SK-N-SH treated with all-trans-retinoic acid at 6 μM for 48 hours (cell line): ENCODE measurements around the gene EPGN.

Experiments
- ATAC-seq: fragments of 200-7000 bp; cut with Tn5 transposase; 3 replicates; pipeline ENCODE4 v1.9.1; 2020; ENCODE audit warnings: mild to moderate bottlenecking, moderate library complexity
- BACH2 ChIP-seq: fragments of 250-450 bp; sonication (Bioruptor Pico); IDR thresholded peaks from 2 replicates; pipeline ENCODE4 v1.9.0; 2021; ENCODE audit warnings: mild to moderate bottlenecking, borderline replicate concordance
- CREB5 ChIP-seq: fragments of 250-450 bp; sonication (Bioruptor Pico); IDR thresholded peaks from 2 replicates; pipeline ENCODE4 v1.5.1; 2020; ENCODE audit warnings: low read depth, mild to moderate bottlenecking, moderate library complexity
- CSDC2 ChIP-seq: fragments of 250-450 bp; sonication (Bioruptor Pico); IDR thresholded peaks from 2 replicates; pipeline ENCODE4 v1.5.0; 2020; ENCODE audit warnings: mild to moderate bottlenecking, moderate library complexity
- CSRNP3 ChIP-seq: fragments of 250-450 bp; sonication (Bioruptor Pico); IDR thresholded peaks from 2 replicates; pipeline ENCODE4 v1.5.1; 2021; ENCODE audit warnings: mild to moderate bottlenecking, moderate library complexity
- ESRRG ChIP-seq: fragments of 250-450 bp; sonication (Bioruptor Pico); IDR thresholded peaks from 2 replicates; pipeline ENCODE4 v1.6.1; 2021; ENCODE audit warnings: mild to moderate bottlenecking
- GLIS3 ChIP-seq: fragments of 250-450 bp; sonication (Bioruptor Pico); IDR thresholded peaks from 2 replicates; pipeline ENCODE4 v1.5.0; 2020; ENCODE audit warnings: mild to moderate bottlenecking, moderate library complexity
- ISL1 ChIP-seq: fragments of 250-450 bp; sonication (Bioruptor Pico); IDR thresholded peaks from 2 replicates; pipeline ENCODE4 v2.1.2; 2022; ENCODE audit warnings: mild to moderate bottlenecking, moderate library complexity
- PATZ1 ChIP-seq: fragments of 250-450 bp; sonication (Bioruptor Pico); IDR thresholded peaks from 2 replicates; pipeline ENCODE4 v1.8.0; 2020; ENCODE audit warnings: mild to moderate bottlenecking, moderate library complexity, borderline replicate concordance
- POU6F1 ChIP-seq: fragments of 250-450 bp; sonication (Bioruptor Pico); IDR thresholded peaks from 2 replicates; pipeline ENCODE4 v1.8.0; 2021; ENCODE audit warnings: low read depth, mild to moderate bottlenecking, moderate library complexity, borderline replicate concordance
- PPARA ChIP-seq: fragments of 250-450 bp; sonication (Bioruptor Pico); IDR thresholded peaks from 2 replicates; pipeline ENCODE4 v1.5.0; 2020; ENCODE audit warnings: mild to moderate bottlenecking, borderline replicate concordance
- SNAI2 ChIP-seq: fragments of 250-450 bp; sonication (Bioruptor Pico); IDR thresholded peaks from 2 replicates; pipeline ENCODE4 v1.5.0; 2020; ENCODE audit warnings: mild to moderate bottlenecking, moderate library complexity
- TCF4 ChIP-seq: fragments of 250-450 bp; sonication (Bioruptor Pico); IDR thresholded peaks from 2 replicates; pipeline ENCODE4 v1.8.0; 2021; ENCODE audit warnings: mild to moderate bottlenecking, moderate library complexity, borderline replicate concordance
- TOX ChIP-seq: fragments of 250-450 bp; sonication (Bioruptor Pico); IDR thresholded peaks from 2 replicates; pipeline ENCODE4 v1.8.0; 2021; ENCODE audit warnings: mild to moderate bottlenecking, moderate library complexity, borderline replicate concordance
- ZC3H10 ChIP-seq: fragments of 250-450 bp; sonication (Bioruptor Pico); IDR thresholded peaks from 2 replicates; pipeline ENCODE4 v1.5.1; 2021; ENCODE audit warnings: mild to moderate bottlenecking, moderate library complexity
- ZFP3 ChIP-seq: fragments of 250-450 bp; sonication (Bioruptor Pico); IDR thresholded peaks from 2 replicates; pipeline ENCODE4 v1.5.0; 2020; ENCODE audit warnings: mild to moderate bottlenecking, moderate library complexity
- ZFP30 ChIP-seq: fragments of 450-650 bp; formaldehyde crosslinking; IDR thresholded peaks from 2 replicates; pipeline ENCODE4 v1.5.0; 2022; ENCODE audit warnings: mild to moderate bottlenecking, moderate library complexity
- ZNF565 ChIP-seq: fragments of 450-650 bp; formaldehyde crosslinking; conservative IDR thresholded peaks from 2 replicates; pipeline ENCODE4 v1.5.0; 2020; ENCODE audit warnings: low read depth, mild to moderate bottlenecking, moderate library complexity
- ZNF8 ChIP-seq: fragments of 450-650 bp; formaldehyde crosslinking; IDR thresholded peaks from 2 replicates; pipeline ENCODE4 v1.5.0; 2020; ENCODE audit warnings: mild to moderate bottlenecking, moderate library complexity

Gene EPGN

GRCh38 chr4:74282926-74283325 lies 25.3 kb upstream of the EPGN start:
- ATAC-seq = peak; percentile 9; the same call in 1 of the 3 replicates
- TF ChIP-seq PPARA (no peak), PATZ1 (CRISPR knock-in tag) (no peak), GLIS3 (no peak), ZNF565 (CRISPR knock-in tag) (no peak)

GRCh38 chr4:74283614-74284013 lies 24.7 kb upstream of the EPGN start:
- TF ChIP-seq PATZ1 (CRISPR knock-in tag) (no peak), ZFP3 (no peak), PPARA (no peak), SNAI2 (no peak), TOX (CRISPR knock-in tag) (no peak), ZNF8 (CRISPR knock-in tag) (no peak), CREB5 (CRISPR knock-in tag) (no peak), ZNF565 (CRISPR knock-in tag) (no peak), CSDC2 (CRISPR knock-in tag) (no peak), BACH2 (CRISPR knock-in tag) (no peak), ESRRG (CRISPR knock-in tag) (no peak)
- ATAC-seq = peak; percentile 93

- ATAC-seq = peak; percentile 94
- TF ChIP-seq TCF4 (CRISPR knock-in tag) (no peak), ZFP30 (CRISPR knock-in tag) (no peak), ZC3H10 (CRISPR knock-in tag) (no peak), PATZ1 (CRISPR knock-in tag) (no peak), CSRNP3 (CRISPR knock-in tag) (no peak), ISL1 (CRISPR knock-in tag) (peak; percentile 45; the same call in 1 of the 2 replicates), ZNF8 (CRISPR knock-in tag) (no peak)
- TF ChIP-seq, all 23 proteins: peak for 1
Observed at GRCh38 chr4:74284053-74284452, 24.2 kb upstream of the EPGN start.

- no peak for TF ChIP-seq POU6F1 (CRISPR knock-in tag)
- TF ChIP-seq ESRRG (CRISPR knock-in tag) = no peak
- TF ChIP-seq CREB5 (CRISPR knock-in tag) = no peak
- TF ChIP-seq ZFP30 (CRISPR knock-in tag) = no peak
Observed at GRCh38 chr4:74287164-74287563, 21.1 kb upstream of the EPGN start.

More at GRCh38 chr4:74287164-74287563, 21.1 kb upstream of the EPGN start:
- no peak for ATAC-seq
